Effector memory CD4-positive, alpha-beta T cell (primary cell): Measurements from ENCODE around the gene USP22.

Source experiments
- DNase-seq, 3 donors: peaks; one replicate each; pipeline ENCODE4 v3.0.0-alpha.2; 2020
- H3K27ac ChIP-seq: 2 replicates; pipeline ENCODE4 v1.7.0; 2013; ENCODE audit warnings: mild to moderate bottlenecking, low read length, moderate library complexity; ENCODE audit not compliant: insufficient read depth, poor library complexity, severe bottlenecking
- H3K27me3 ChIP-seq: replicated peaks from 2 replicates; pipeline ENCODE4 v1.7.0; 2013; ENCODE audit warnings: mild to moderate bottlenecking, low read length; ENCODE audit not compliant: insufficient read depth, control insufficient read depth, poor library complexity, severe bottlenecking
- H3K36me3 ChIP-seq: 2 replicates; pipeline ENCODE4 v1.7.0; 2013; ENCODE audit warnings: mild to moderate bottlenecking, low read length, moderate library complexity; ENCODE audit not compliant: control insufficient read depth, insufficient read depth
- H3K4me1 ChIP-seq: 2 replicates; pipeline ENCODE4 v1.7.0; 2013; ENCODE audit warnings: low read length, mild to moderate bottlenecking; ENCODE audit not compliant: control insufficient read depth, insufficient read depth, poor library complexity, severe bottlenecking
- H3K4me3 ChIP-seq: 2 replicates; pipeline ENCODE4 v1.7.0; 2013; ENCODE audit warnings: low read length, low read depth, mild to moderate bottlenecking; ENCODE audit not compliant: insufficient read depth, poor library complexity, severe bottlenecking
- H3K9me3 ChIP-seq: 2 replicates; pipeline ENCODE4 v1.7.0; 2013; ENCODE audit warnings: mild to moderate bottlenecking, low read length, moderate library complexity; ENCODE audit not compliant: control insufficient read depth

USP22 gene

GRCh38 chr17:21002309-21003006 lies 40.4 kb downstream of the USP22 start:
- Histone ChIP-seq H3K27ac (no peak overlapping the region), H3K27me3 (no peaks in the 10 kb centered on the region), H3K4me1 (no peaks in the 10 kb centered on the region), H3K36me3 (peaks cover 68% of the 10 kb centered on the region), H3K4me3 (no peak overlapping the region), H3K9me3 (no peaks in the 10 kb centered on the region)
- no peak for DNase-seq

- no peak overlapping the region for H3K27ac ChIP-seq
- no peaks in the 10 kb centered on the region for H3K4me1 ChIP-seq
- H3K4me3 ChIP-seq: no peak overlapping the region
- H3K27me3 ChIP-seq: no peaks in the 10 kb centered on the region
- DNase-seq: no peak
- no peaks in the 10 kb centered on the region for H3K9me3 ChIP-seq
- peaks cover 61% of the 10 kb centered on the region for H3K36me3 ChIP-seq
Measured at GRCh38 chr17:21001813-21002221, 41.0 kb downstream of the USP22 start.

- no peak for DNase-seq
Measured at GRCh38 chr17:21001111-21001812, 41.5 kb downstream of the USP22 start.

GRCh38 chr17:20999841-21000532 lies 42.8 kb downstream of the USP22 start:
- no peaks in the 10 kb centered on the region for H3K27me3 ChIP-seq
- H3K36me3 ChIP-seq: peaks cover 43% of the 10 kb centered on the region
- no peak for DNase-seq
- H3K4me1 ChIP-seq: no peaks in the 10 kb centered on the region
- H3K4me3 ChIP-seq: no peak overlapping the region
- H3K9me3 ChIP-seq: no peaks in the 10 kb centered on the region
- no peak overlapping the region for H3K27ac ChIP-seq

More at GRCh38 chr17:21001111-21001812, 41.5 kb downstream of the USP22 start:
- no peaks in the 10 kb centered on the region for H3K4me1 ChIP-seq
- H3K36me3 ChIP-seq: peaks cover 56% of the 10 kb centered on the region
- no peaks in the 10 kb centered on the region for H3K9me3 ChIP-seq
- no peak overlapping the region for H3K4me3 ChIP-seq
- no peaks in the 10 kb centered on the region for H3K27me3 ChIP-seq
- no peak overlapping the region for H3K27ac ChIP-seq

- Histone ChIP-seq H3K9me3 (no peaks in the 10 kb centered on the region), H3K27ac (no peak overlapping the region), H3K27me3 (no peaks in the 10 kb centered on the region), H3K4me3 (no peak overlapping the region), H3K36me3 (peaks cover 35% of the 10 kb centered on the region), H3K4me1 (no peaks in the 10 kb centered on the region)
- DNase-seq: no peak
Measured at GRCh38 chr17:20999044-20999573, 43.7 kb downstream of the USP22 start.

- H3K27me3 ChIP-seq: no peaks in the 10 kb centered on the region
- no peak overlapping the region for H3K4me3 ChIP-seq
- no peak for DNase-seq
- no peaks in the 10 kb centered on the region for H3K4me1 ChIP-seq
- peaks cover 30% of the 10 kb centered on the region for H3K36me3 ChIP-seq
- no peaks in the 10 kb centered on the region for H3K9me3 ChIP-seq
- H3K27ac ChIP-seq: no peak overlapping the region
Measured at GRCh38 chr17:20998571-20999043, 44.2 kb downstream of the USP22 start.

- Histone ChIP-seq H3K27me3 (no peaks in the 10 kb centered on the region), H3K4me3 (no peak overlapping the region), H3K4me1 (no peaks in the 10 kb centered on the region), H3K9me3 (no peaks in the 10 kb centered on the region), H3K36me3 (peaks cover 23% of the 10 kb centered on the region), H3K27ac (no peak overlapping the region)
- no peak for DNase-seq
Measured at GRCh38 chr17:20997711-20998570, 44.9 kb downstream of the USP22 start.

GRCh38 chr17:20996724-20997615 lies 45.8 kb downstream of the USP22 start:
- Histone ChIP-seq H3K36me3 (peaks cover 15% of the 10 kb centered on the region), H3K4me3 (no peak overlapping the region), H3K4me1 (no peaks in the 10 kb centered on the region), H3K27ac (no peak overlapping the region), H3K9me3 (no peaks in the 10 kb centered on the region), H3K27me3 (no peaks in the 10 kb centered on the region)
- DNase-seq: no peak
